Measurements from ENCODE around the gene CTNND1. TPM values are rescaled to one million over a fixed set of nuclear protein-coding genes. Genes with fewer than 3 reads are reported as not detected.

Gene CTNND1
- total and polyA plus RNA-seq, 9 of the 15 experiments (the other 6 are each of a cell fraction or from before 2014, with no cell fraction given): 11.1 to 74.0 (median 43.3) TPM

DNA sequence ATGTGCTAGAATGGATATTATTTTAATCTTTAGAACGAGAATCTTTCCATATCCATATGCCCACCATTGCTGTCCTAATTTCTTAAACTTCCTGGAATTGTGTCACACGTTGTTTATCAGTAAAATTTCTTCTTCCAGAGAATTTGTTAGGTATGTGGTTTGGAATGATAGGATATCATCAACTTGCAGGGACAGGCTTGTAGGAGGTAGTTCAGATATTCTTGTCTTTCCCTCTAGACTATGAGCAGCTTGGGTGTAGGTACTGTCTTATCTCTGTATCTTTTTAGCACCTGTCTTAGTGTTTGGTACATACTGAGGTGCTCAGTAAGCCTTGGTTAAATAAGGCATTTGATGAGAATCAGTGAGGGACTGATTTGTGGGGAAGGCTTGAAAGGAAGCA lies 3.4 kb downstream of the CTNND1 start (continued):
- TF ChIP-seq MNT (conservative IDR thresholded peaks at IDR 0.05): no peak
- TF ChIP-seq, protein P1, sequence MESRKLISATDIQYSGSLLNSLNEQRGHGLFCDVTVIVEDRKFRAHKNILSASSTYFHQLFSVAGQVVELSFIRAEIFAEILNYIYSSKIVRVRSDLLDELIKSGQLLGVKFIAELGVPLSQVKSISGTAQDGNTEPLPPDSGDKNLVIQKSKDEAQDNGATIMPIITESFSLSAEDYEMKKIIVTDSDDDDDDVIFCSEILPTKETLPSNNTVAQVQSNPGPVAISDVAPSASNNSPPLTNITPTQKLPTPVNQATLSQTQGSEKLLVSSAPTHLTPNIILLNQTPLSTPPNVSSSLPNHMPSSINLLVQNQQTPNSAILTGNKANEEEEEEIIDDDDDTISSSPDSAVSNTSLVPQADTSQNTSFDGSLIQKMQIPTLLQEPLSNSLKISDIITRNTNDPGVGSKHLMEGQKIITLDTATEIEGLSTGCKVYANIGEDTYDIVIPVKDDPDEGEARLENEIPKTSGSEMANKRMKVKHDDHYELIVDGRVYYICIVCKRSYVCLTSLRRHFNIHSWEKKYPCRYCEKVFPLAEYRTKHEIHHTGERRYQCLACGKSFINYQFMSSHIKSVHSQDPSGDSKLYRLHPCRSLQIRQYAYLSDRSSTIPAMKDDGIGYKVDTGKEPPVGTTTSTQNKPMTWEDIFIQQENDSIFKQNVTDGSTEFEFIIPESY (CRISPR knock-in tag; IDR thresholded peaks at IDR 0.05): no peak
- TF ChIP-seq ZFP1 (CRISPR knock-in tag; IDR thresholded peaks at IDR 0.05): no peak
- TF ChIP-seq HDAC1 (IDR thresholded peaks at IDR 0.05): peak in 1 of 2 experiments; percentile 29; a peak in 1 of 4 replicates
- TF ChIP-seq ZNF354B (CRISPR knock-in tag; IDR thresholded peaks at IDR 0.05): no peak
- no peak for TF ChIP-seq CBX8 (IDR thresholded peaks at IDR 0.05; ENCODE audit: borderline replicate concordance, extremely low read depth, low read depth, low read length, poor library complexity, severe bottlenecking)
- no peak for TF ChIP-seq NRF1 (conservative IDR thresholded peaks at IDR 0.05 in 1 of 2, IDR thresholded peaks at IDR 0.05 in 1 of 2)
- TF ChIP-seq RB1 (IDR thresholded peaks at IDR 0.05; ENCODE audit: low read depth): no peak
- no peak for TF ChIP-seq MEF2D (tag; conservative IDR thresholded peaks at IDR 0.05; ENCODE audit: low read depth)
- TF ChIP-seq MTA1 (IDR thresholded peaks at IDR 0.05; ENCODE audit: borderline replicate concordance): no peak
- TF ChIP-seq XRCC4 (IDR thresholded peaks at IDR 0.05; ENCODE audit: extremely low read depth, insufficient read depth, insufficient read length): no peak
- TF ChIP-seq, protein P2, sequence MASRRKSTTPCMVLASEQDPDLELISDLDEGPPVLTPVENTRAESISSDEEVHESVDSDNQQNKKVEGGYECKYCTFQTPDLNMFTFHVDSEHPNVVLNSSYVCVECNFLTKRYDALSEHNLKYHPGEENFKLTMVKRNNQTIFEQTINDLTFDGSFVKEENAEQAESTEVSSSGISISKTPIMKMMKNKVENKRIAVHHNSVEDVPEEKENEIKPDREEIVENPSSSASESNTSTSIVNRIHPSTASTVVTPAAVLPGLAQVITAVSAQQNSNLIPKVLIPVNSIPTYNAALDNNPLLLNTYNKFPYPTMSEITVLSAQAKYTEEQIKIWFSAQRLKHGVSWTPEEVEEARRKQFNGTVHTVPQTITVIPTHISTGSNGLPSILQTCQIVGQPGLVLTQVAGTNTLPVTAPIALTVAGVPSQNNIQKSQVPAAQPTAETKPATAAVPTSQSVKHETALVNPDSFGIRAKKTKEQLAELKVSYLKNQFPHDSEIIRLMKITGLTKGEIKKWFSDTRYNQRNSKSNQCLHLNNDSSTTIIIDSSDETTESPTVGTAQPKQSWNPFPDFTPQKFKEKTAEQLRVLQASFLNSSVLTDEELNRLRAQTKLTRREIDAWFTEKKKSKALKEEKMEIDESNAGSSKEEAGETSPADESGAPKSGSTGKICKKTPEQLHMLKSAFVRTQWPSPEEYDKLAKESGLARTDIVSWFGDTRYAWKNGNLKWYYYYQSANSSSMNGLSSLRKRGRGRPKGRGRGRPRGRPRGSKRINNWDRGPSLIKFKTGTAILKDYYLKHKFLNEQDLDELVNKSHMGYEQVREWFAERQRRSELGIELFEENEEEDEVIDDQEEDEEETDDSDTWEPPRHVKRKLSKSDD (conservative IDR thresholded peaks at IDR 0.05; ENCODE audit: low read length): no peak
- peak; percentile 79 for TF ChIP-seq MTA2 (IDR thresholded peaks at IDR 0.05; ENCODE audit: low read depth)
- no peak for TF ChIP-seq MCM7 (IDR thresholded peaks at IDR 0.05)
- TF ChIP-seq SP1 (CRISPR knock-in tag; IDR thresholded peaks at IDR 0.05): 0 out of 2 replicates have a peak, but pooled peaks have one; percentile 29
- TF ChIP-seq BCL6 (CRISPR knock-in tag; IDR thresholded peaks at IDR 0.05): no peak
- no peak for TF ChIP-seq ZSCAN29 (IDR thresholded peaks at IDR 0.05)
- TF ChIP-seq ZNF717 (CRISPR knock-in tag; IDR thresholded peaks at IDR 0.05): no peak
- TF ChIP-seq SRSF9 (IDR thresholded peaks at IDR 0.05; ENCODE audit: borderline replicate concordance, low read depth, low read length): no peak
- TF ChIP-seq ZNF175 (CRISPR knock-in tag; IDR thresholded peaks at IDR 0.05; ENCODE audit: low read depth): no peak

All from K562 (cell line).